Upper lobe of left lung (tissue), 4 donors: ENCODE measurements around the gene SMYD5.

ENCODE experiments used
- POLR2A ChIP-seq, 4 donors: fragments of 450-650 bp; IDR thresholded peaks; one replicate each; pipeline ENCODE4 v1.5.1; 2016 to 2017; ENCODE audit warnings: antibody characterized with exemption in 4 of 4, mild to moderate bottlenecking in 2 of 4
- POLR2AphosphoS5 ChIP-seq, 2 donors: sonication (generic); formaldehyde crosslinking; IDR thresholded peaks; one replicate each; pipeline ENCODE4 v1.5.1; 2017; ENCODE audit warnings: antibody characterized with exemption in 2 of 2
- TF ChIP-seq, protein P1 (sequence below), 6 experiments: fragments of 450-650 bp in 4 of 6; fragments of 200-600 bp in 2 of 6; sonication (generic) in 2 of 6; IDR thresholded peaks; one replicate each; pipeline ENCODE4 v1.5.1; 2016 to 2019; ENCODE audit warnings: antibody characterized with exemption in 6 of 6

- TF ChIP-seq, protein P1, sequence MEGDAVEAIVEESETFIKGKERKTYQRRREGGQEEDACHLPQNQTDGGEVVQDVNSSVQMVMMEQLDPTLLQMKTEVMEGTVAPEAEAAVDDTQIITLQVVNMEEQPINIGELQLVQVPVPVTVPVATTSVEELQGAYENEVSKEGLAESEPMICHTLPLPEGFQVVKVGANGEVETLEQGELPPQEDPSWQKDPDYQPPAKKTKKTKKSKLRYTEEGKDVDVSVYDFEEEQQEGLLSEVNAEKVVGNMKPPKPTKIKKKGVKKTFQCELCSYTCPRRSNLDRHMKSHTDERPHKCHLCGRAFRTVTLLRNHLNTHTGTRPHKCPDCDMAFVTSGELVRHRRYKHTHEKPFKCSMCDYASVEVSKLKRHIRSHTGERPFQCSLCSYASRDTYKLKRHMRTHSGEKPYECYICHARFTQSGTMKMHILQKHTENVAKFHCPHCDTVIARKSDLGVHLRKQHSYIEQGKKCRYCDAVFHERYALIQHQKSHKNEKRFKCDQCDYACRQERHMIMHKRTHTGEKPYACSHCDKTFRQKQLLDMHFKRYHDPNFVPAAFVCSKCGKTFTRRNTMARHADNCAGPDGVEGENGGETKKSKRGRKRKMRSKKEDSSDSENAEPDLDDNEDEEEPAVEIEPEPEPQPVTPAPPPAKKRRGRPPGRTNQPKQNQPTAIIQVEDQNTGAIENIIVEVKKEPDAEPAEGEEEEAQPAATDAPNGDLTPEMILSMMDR (IDR thresholded peaks at IDR 0.05): peak in 1 of 6 experiments; percentile 30
- no peak for TF ChIP-seq POLR2A (IDR thresholded peaks at IDR 0.05)
- TF ChIP-seq POLR2AphosphoS5 (IDR thresholded peaks at IDR 0.05): no peak
Observed at GRCh38 chr2:73177645-73178255, 36.3 kb upstream of the SMYD5 start.
